Karpas-422 (cell line): ENCODE measurements around the gene CCNJL. TPM values are rescaled to one million over a fixed set of nuclear protein-coding genes. Genes with fewer than 3 reads are reported as not detected.

Source experiments
- DNase-seq: peaks from one replicate; pipeline ENCODE4 v3.0.0-alpha.2; 2015
- H2AFZ ChIP-seq: fragments of 200-600 bp; sonication (generic); 2 replicates; pipeline ENCODE4 v1.6.1; 2014; ENCODE audit warnings: antibody characterized with exemption, low read length, mixed read lengths
- H3K27ac ChIP-seq: fragments of 200-600 bp; sonication (generic); 2 replicates; pipeline ENCODE4 v1.5.1; 2014; ENCODE audit warnings: mild to moderate bottlenecking, low read length, moderate library complexity
- H3K27me3 ChIP-seq: fragments of 200-600 bp; sonication (generic); 2 replicates; pipeline ENCODE4 v1.6.1; 2014; ENCODE audit warnings: low read length, mixed read lengths
- H3K36me3 ChIP-seq: fragments of 200-600 bp; sonication (generic); 2 replicates; pipeline ENCODE4 v1.6.1; 2014; ENCODE audit warnings: low read length, mixed read lengths; ENCODE audit not compliant: insufficient read depth
- H3K4me1 ChIP-seq: fragments of 200-600 bp; sonication (generic); 2 replicates; pipeline ENCODE4 v1.6.1; 2014; ENCODE audit warnings: mild to moderate bottlenecking, low read length, mixed read lengths
- H3K4me2 ChIP-seq: fragments of 200-600 bp; sonication (generic); 2 replicates; pipeline ENCODE4 v1.6.1; 2014; ENCODE audit warnings: low read length, low read depth, mild to moderate bottlenecking; ENCODE audit not compliant: poor library complexity, severe bottlenecking
- H3K4me3 ChIP-seq: fragments of 200-600 bp; sonication (generic); 2 replicates; pipeline ENCODE4 v1.5.1; 2014; ENCODE audit warnings: mild to moderate bottlenecking, antibody characterized with exemption, low read length, mixed read lengths
- H3K79me2 ChIP-seq: fragments of 200-600 bp; sonication (generic); 2 replicates; pipeline ENCODE4 v1.6.1; 2014; ENCODE audit warnings: mild to moderate bottlenecking, low read length, mixed read lengths
- H3K9ac ChIP-seq: fragments of 200-600 bp; sonication (generic); 2 replicates; pipeline ENCODE4 v1.6.0; 2014; ENCODE audit warnings: low read length
- H3K9me2 ChIP-seq: fragments of 200-600 bp; sonication (generic), shearing (Covaris generic); replicated peaks from 2 replicates; pipeline ENCODE4 v1.6.0; 2014; ENCODE audit warnings: mild to moderate bottlenecking, low read length, moderate library complexity; ENCODE audit not compliant: insufficient read depth
- H3K9me3 ChIP-seq: fragments of 300-700, 200-600 bp; sonication (generic); 2 replicates; pipeline ENCODE4 v1.6.1; 2014; ENCODE audit warnings: low read length, mixed read lengths
- H4K20me1 ChIP-seq: fragments of 200-600 bp; sonication (generic); 2 replicates; pipeline ENCODE4 v1.6.1; 2014; ENCODE audit warnings: mild to moderate bottlenecking, antibody characterized with exemption, low read length, low read depth; ENCODE audit not compliant: insufficient read depth
- small RNA-seq: library from RNA; depleted of rRNA; stranded (forward); fragments of <200 nt; gene quantifications from one replicate; pipeline ENCODE3, GENCODE V24; 2014
- total RNA-seq: library from RNA; depleted of rRNA; stranded (reverse); fragments of >200 nt; shearing (Covaris generic); gene quantifications from 2 replicates; pipeline ENCODE4 v1.2.3, GENCODE V29; 2014; ENCODE audit warnings: low replicate concordance; rRNA removed

CCNJL gene
- total RNA-seq, 1 experiment from 2014 or later, result not detected

GRCh38 chr5:160213537-160213936, 98.8 kb downstream of the CCNJL start:
- Histone ChIP-seq H3K36me3 (no peaks in the 10 kb centered on the region), H3K79me2 (no peaks in the 10 kb centered on the region), H3K9me2 (no peaks in the 10 kb centered on the region), H2AFZ (no peak overlapping the region), H3K9me3 (no peaks in the 10 kb centered on the region), H4K20me1 (no peaks in the 10 kb centered on the region), H3K4me1 (no peaks in the 10 kb centered on the region), H3K4me3 (no peak overlapping the region), H3K27me3 (no peaks in the 10 kb centered on the region), H3K27ac (no peak overlapping the region), H3K9ac (no peak overlapping the region), H3K4me2 (no peak overlapping the region)
- peak; percentile 73 for DNase-seq

GRCh38 chr5:160211352-160211751, 101.0 kb downstream of the CCNJL start:
- H3K27ac ChIP-seq, result no peak overlapping the region
- H3K4me3 ChIP-seq, result no peak overlapping the region
- no peak overlapping the region for H3K4me2 ChIP-seq
- H3K9ac ChIP-seq, result no peak overlapping the region
- no peak for DNase-seq
- no peaks in the 10 kb centered on the region for H3K4me1 ChIP-seq
- H3K27me3 ChIP-seq, result no peaks in the 10 kb centered on the region
- H2AFZ ChIP-seq, result no peak overlapping the region
- no peaks in the 10 kb centered on the region for H4K20me1 ChIP-seq
- no peaks in the 10 kb centered on the region for H3K79me2 ChIP-seq
- H3K9me2 ChIP-seq, result no peaks in the 10 kb centered on the region
- H3K36me3 ChIP-seq, result no peaks in the 10 kb centered on the region
- H3K9me3 ChIP-seq, result no peaks in the 10 kb centered on the region

GRCh38 chr5:160210606-160211005, 101.8 kb downstream of the CCNJL start:
- Histone ChIP-seq H3K4me2 (no peak overlapping the region), H3K36me3 (no peaks in the 10 kb centered on the region), H3K4me3 (no peak overlapping the region), H3K9ac (no peak overlapping the region), H3K27ac (no peak overlapping the region), H3K9me3 (no peaks in the 10 kb centered on the region), H3K79me2 (no peaks in the 10 kb centered on the region), H2AFZ (no peak overlapping the region), H3K9me2 (no peaks in the 10 kb centered on the region), H3K27me3 (no peaks in the 10 kb centered on the region), H3K4me1 (no peaks in the 10 kb centered on the region), H4K20me1 (no peaks in the 10 kb centered on the region)
- DNase-seq, result no peak

- Histone ChIP-seq H3K27me3 (no peaks in the 10 kb centered on the region), H4K20me1 (no peaks in the 10 kb centered on the region), H3K36me3 (no peaks in the 10 kb centered on the region), H3K27ac (no peak overlapping the region), H3K79me2 (no peaks in the 10 kb centered on the region), H3K4me1 (no peaks in the 10 kb centered on the region), H3K9me2 (no peaks in the 10 kb centered on the region), H2AFZ (no peak overlapping the region), H3K9ac (no peak overlapping the region), H3K9me3 (no peaks in the 10 kb centered on the region), H3K4me3 (no peak overlapping the region), H3K4me2 (no peak overlapping the region)
- no peak for DNase-seq
Observed at GRCh38 chr5:160209917-160210316, 102.4 kb downstream of the CCNJL start.

GRCh38 chr5:160207061-160207460, 105.3 kb downstream of the CCNJL start:
- H3K9me2 ChIP-seq, result no peaks in the 10 kb centered on the region
- no peak for DNase-seq
- no peak overlapping the region for H3K27ac ChIP-seq
- no peaks in the 10 kb centered on the region for H3K4me1 ChIP-seq
- H3K9me3 ChIP-seq, result no peaks in the 10 kb centered on the region
- no peak overlapping the region for H3K4me2 ChIP-seq
- no peaks in the 10 kb centered on the region for H3K36me3 ChIP-seq
- H3K4me3 ChIP-seq, result no peak overlapping the region
- H3K27me3 ChIP-seq, result no peaks in the 10 kb centered on the region
- H3K9ac ChIP-seq, result no peak overlapping the region
- H2AFZ ChIP-seq, result no peak overlapping the region
- H3K79me2 ChIP-seq, result no peaks in the 10 kb centered on the region
- no peaks in the 10 kb centered on the region for H4K20me1 ChIP-seq

Small RNA genes within 50 kb of the gene (small RNA-seq; reads per million reads assigned to genes)
- gene AC112191.3, result not detected

Other genes starting within 250 kb of the CCNJL start
- 21.5 and 25.8 TPM in 2 replicates for gene PWWP2A, start 193.1 kb downstream of the CCNJL start, total RNA-seq
- 0.69 and 0.97 TPM in 2 replicates for gene FABP6, start 83.1 kb downstream of the CCNJL start, total RNA-seq
- gene C1QTNF2, start 58.1 kb upstream of the CCNJL start, total RNA-seq, result not detected in 2 replicates
- gene FAM200C, start 87.5 kb upstream of the CCNJL start, total RNA-seq, result 0.76 and 2.0 TPM in 2 replicates
- 44.2 and 65.3 TPM in 2 replicates for gene SLU7, start 106.5 kb upstream of the CCNJL start, total RNA-seq
- gene PTTG1, start 109.3 kb upstream of the CCNJL start, total RNA-seq, result 137 and 234 TPM in 2 replicates